Trophoblast cell (in vitro differentiated cells and primary cell): ENCODE data around the gene STX4.

Experiments used
- DNase-seq, 2 donors: peaks; one replicate each; pipeline ENCODE4 v3.0.0-alpha.2; 2016
- H2AFZ ChIP-seq: 2 replicates; pipeline ENCODE4 v1.6.1; 2013; ENCODE audit warnings: low read length, moderate library complexity, mild to moderate bottlenecking; ENCODE audit not compliant: insufficient read depth, poor library complexity
- H2AK5ac ChIP-seq: 2 replicates; pipeline ENCODE4 v1.6.1; 2013; ENCODE audit warnings: mild to moderate bottlenecking, low read length
- H2BK120ac ChIP-seq: 2 replicates; pipeline ENCODE4 v1.6.1; 2013; ENCODE audit warnings: low read length, mild to moderate bottlenecking, moderate library complexity; ENCODE audit not compliant: insufficient read depth, poor library complexity
- H2BK12ac ChIP-seq: 2 replicates; pipeline ENCODE4 v1.6.1; 2013; ENCODE audit warnings: mild to moderate bottlenecking, low read length, moderate library complexity
- H2BK5ac ChIP-seq: 2 replicates; pipeline ENCODE4 v1.6.1; 2013; ENCODE audit warnings: low read length, low read depth, moderate library complexity, mild to moderate bottlenecking; ENCODE audit not compliant: poor library complexity
- H3K14ac ChIP-seq: 2 replicates; pipeline ENCODE4 v1.6.1; 2013; ENCODE audit warnings: mild to moderate bottlenecking, low read length
- H3K18ac ChIP-seq: 2 replicates; pipeline ENCODE4 v1.6.1; 2013; ENCODE audit warnings: mild to moderate bottlenecking, low read length
- H3K23ac ChIP-seq: 2 replicates; pipeline ENCODE4 v1.6.1; 2013; ENCODE audit warnings: low read length
- H3K27ac ChIP-seq: 2 replicates; pipeline ENCODE4 v1.5.1; 2013; ENCODE audit warnings: low read depth, mild to moderate bottlenecking, inconsistent platforms, low read length, moderate library complexity
- H3K27me3 ChIP-seq: 2 replicates; pipeline ENCODE4 v1.6.1; 2013; ENCODE audit warnings: inconsistent platforms, mild to moderate bottlenecking, low read length, moderate library complexity; ENCODE audit not compliant: insufficient read depth
- H3K36me3 ChIP-seq, 2 experiments: 1 replicate in 1 of 2; 2 replicates in 1 of 2; pipeline ENCODE4 v1.6.1; 2013; ENCODE audit warnings: low read length in 2 of 2, mild to moderate bottlenecking in 2 of 2, moderate library complexity in 1 of 2; ENCODE audit not compliant: insufficient read depth in 2 of 2, control insufficient read depth in 1 of 2
- H3K4ac ChIP-seq: 2 replicates; pipeline ENCODE4 v1.6.1; 2013; ENCODE audit warnings: low read depth, mild to moderate bottlenecking, low read length, moderate library complexity
- H3K4me1 ChIP-seq, 2 experiments: 1 replicate in 1 of 2; 2 replicates in 1 of 2; pipeline ENCODE4 v1.6.1; 2013; ENCODE audit warnings: low read length in 2 of 2, mild to moderate bottlenecking in 2 of 2, moderate library complexity in 1 of 2; ENCODE audit not compliant: insufficient read depth in 2 of 2, control insufficient read depth in 1 of 2
- H3K4me2 ChIP-seq: 2 replicates; pipeline ENCODE4 v1.6.1; 2013; ENCODE audit warnings: inconsistent platforms, mild to moderate bottlenecking, low read length, moderate library complexity
- H3K4me3 ChIP-seq: 2 replicates; pipeline ENCODE4 v1.5.1; 2013; ENCODE audit warnings: mild to moderate bottlenecking, low read depth, low read length, inconsistent platforms
- H3K79me1 ChIP-seq: one replicate; pipeline ENCODE4 v1.6.1; 2013; ENCODE audit warnings: low read length
- H3K79me2 ChIP-seq: 2 replicates; pipeline ENCODE4 v1.6.1; 2013; ENCODE audit warnings: low read length, mild to moderate bottlenecking; ENCODE audit not compliant: control insufficient read depth, insufficient read depth, poor library complexity
- H3K9ac ChIP-seq: 2 replicates; pipeline ENCODE4 v1.6.1; 2013; ENCODE audit warnings: mild to moderate bottlenecking, low read length
- H3K9me3 ChIP-seq: 2 replicates; pipeline ENCODE4 v1.6.1; 2013; ENCODE audit warnings: low read depth, mild to moderate bottlenecking, control low read depth, inconsistent platforms, low read length; ENCODE audit not compliant: insufficient read depth
- H4K12ac ChIP-seq: 2 replicates; pipeline ENCODE4 v1.6.1; 2013; ENCODE audit warnings: low read depth, mild to moderate bottlenecking, low read length, moderate library complexity
- H4K8ac ChIP-seq: 2 replicates; pipeline ENCODE4 v1.6.1; 2013; ENCODE audit warnings: low read depth, mild to moderate bottlenecking, low read length, moderate library complexity
- H4K91ac ChIP-seq: one replicate; pipeline ENCODE4 v1.6.1; 2013; ENCODE audit warnings: low read depth, mild to moderate bottlenecking, low read length, moderate library complexity
- WGBS: extraction: QIAGEN DNeasy Blood & Tissue Kit; methylation state at CpG from one replicate; pipeline ENCODE4 v1.1.7; 2013; ENCODE audit warnings: missing lambda C conversion rate; ENCODE audit not compliant: insufficient read length, insufficient coverage; ENCODE audit errors: extremely low coverage; 5-methylcytosine and 5-hydroxymethylcytosine counted together

The STX4 gene

GRCh38 chr16:31008551-31008950 is 24.8 kb upstream of the STX4 start:
- H3K23ac ChIP-seq = no peak overlapping the region
- no peaks in the 10 kb centered on the region for H3K36me3 ChIP-seq
- no CpG with 5 or more reads among the region's 5 CpGs for WGBS
- no peak overlapping the region for H3K4me2 ChIP-seq
- H2BK120ac ChIP-seq = no peak overlapping the region
- no peak overlapping the region for H4K8ac ChIP-seq
- no peak for DNase-seq
- no peak overlapping the region for H2AFZ ChIP-seq
- H3K9me3 ChIP-seq = peaks cover 6% of the 10 kb centered on the region
- H2BK5ac ChIP-seq = no peak overlapping the region
- H3K18ac ChIP-seq = no peak overlapping the region
- peaks cover 14% of the 10 kb centered on the region for H3K27me3 ChIP-seq
- H2AK5ac ChIP-seq = no peak overlapping the region
- H3K4me3 ChIP-seq = no peak overlapping the region
- H3K4me1 ChIP-seq = no peaks in the 10 kb centered on the region
- no peak overlapping the region for H2BK12ac ChIP-seq
- H3K27ac ChIP-seq = no peak overlapping the region
- no peaks in the 10 kb centered on the region for H3K79me2 ChIP-seq
- no peak overlapping the region for H4K91ac ChIP-seq
- H3K14ac ChIP-seq = no peak overlapping the region
- H3K4ac ChIP-seq = no peak overlapping the region
- H3K9ac ChIP-seq = no peak overlapping the region
- H4K12ac ChIP-seq = no peak overlapping the region
- no peaks in the 10 kb centered on the region for H3K79me1 ChIP-seq

- Histone ChIP-seq H4K12ac (no peak overlapping the region), H2AFZ (no peak overlapping the region), H3K79me2 (no peaks in the 10 kb centered on the region), H4K8ac (no peak overlapping the region), H3K27me3 (peaks cover 14% of the 10 kb centered on the region), H3K9ac (no peak overlapping the region), H3K14ac (no peak overlapping the region), H3K23ac (no peak overlapping the region), H4K91ac (no peak overlapping the region), H3K4ac (no peak overlapping the region), H3K4me2 (no peak overlapping the region), H3K79me1 (no peaks in the 10 kb centered on the region), H3K4me1 (no peaks in the 10 kb centered on the region), H3K18ac (no peak overlapping the region), H2BK120ac (no peak overlapping the region), H3K27ac (no peak overlapping the region), H3K9me3 (peaks cover 6% of the 10 kb centered on the region), H2BK12ac (no peak overlapping the region), H2AK5ac (no peak overlapping the region), H3K36me3 (no peaks in the 10 kb centered on the region), H3K4me3 (no peak overlapping the region), H2BK5ac (no peak overlapping the region)
- no CpG with 5 or more reads among the region's 7 CpGs for WGBS
- DNase-seq = no peak
These were observed 24.2 kb upstream of the STX4 start for GRCh38 chr16:31009120-31009519.

DNA sequence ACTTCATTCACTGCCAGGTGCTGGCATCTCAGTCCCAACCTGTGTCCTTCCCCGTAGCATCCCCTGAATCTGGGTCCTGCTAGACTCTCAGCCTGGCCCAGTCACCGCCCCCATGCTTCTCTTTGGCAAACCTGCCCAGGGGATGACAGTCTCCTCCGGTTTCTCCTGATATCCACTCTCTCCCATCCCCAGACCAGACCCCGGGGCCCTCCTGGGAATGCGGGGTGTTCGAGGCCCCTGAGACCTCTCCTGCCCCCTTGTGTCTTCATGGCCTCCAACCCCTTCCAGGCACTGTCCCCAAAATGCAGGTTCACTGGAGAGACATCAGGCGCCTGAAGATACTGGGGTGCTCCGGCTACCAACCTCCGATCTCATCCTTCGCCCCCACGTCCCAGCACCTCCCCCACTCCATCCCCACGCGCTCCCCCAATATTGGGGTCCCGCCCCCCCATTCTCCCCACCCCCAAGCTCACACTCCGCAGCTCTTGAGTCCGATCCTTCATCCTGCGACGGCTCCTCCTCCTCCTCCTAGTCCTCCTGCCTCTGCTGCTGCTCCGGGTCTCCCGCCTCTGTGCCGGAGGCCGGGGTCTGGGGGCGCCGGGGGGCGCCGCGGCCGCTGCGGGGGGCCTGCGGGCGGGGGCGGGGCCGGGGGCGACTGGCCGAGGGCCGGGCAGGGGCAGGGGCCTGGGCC is 23.3 kb upstream of the STX4 start:
- H3K36me3 ChIP-seq = no peaks in the 10 kb centered on the region
- no peak overlapping the region for H3K23ac ChIP-seq
- no peak overlapping the region for H2BK12ac ChIP-seq
- H3K27ac ChIP-seq = no peak overlapping the region
- no peak overlapping the region for H2AK5ac ChIP-seq
- H3K79me2 ChIP-seq = no peaks in the 10 kb centered on the region
- H3K4me1 ChIP-seq = no peaks in the 10 kb centered on the region
- H3K4me2 ChIP-seq = no peak overlapping the region
- no peak overlapping the region for H4K91ac ChIP-seq
- no peak overlapping the region for H3K4me3 ChIP-seq
- no peak overlapping the region for H2BK5ac ChIP-seq
- no peak overlapping the region for H4K12ac ChIP-seq
- H3K14ac ChIP-seq = no peak overlapping the region
- no peak for DNase-seq
- H3K9ac ChIP-seq = no peak overlapping the region
- peaks cover 4% of the 10 kb centered on the region for H3K9me3 ChIP-seq
- no peak overlapping the region for H3K4ac ChIP-seq
- no CpG with 5 or more reads among the region's 36 CpGs for WGBS
- no peaks in the 10 kb centered on the region for H3K79me1 ChIP-seq
- H2BK120ac ChIP-seq = no peak overlapping the region
- no peak overlapping the region for H2AFZ ChIP-seq
- no peak overlapping the region for H3K18ac ChIP-seq
- H3K27me3 ChIP-seq = peaks cover 14% of the 10 kb centered on the region
- H4K8ac ChIP-seq = no peak overlapping the region

- no peaks in the 10 kb centered on the region for H3K4me1 ChIP-seq
- no peak within 1 kb of the TSS for H4K8ac ChIP-seq
- no peak within 1 kb of the TSS for H2AFZ ChIP-seq
- no peak within 1 kb of the TSS for H3K23ac ChIP-seq
- peaks cover 4% of the 10 kb centered on the region for H3K9me3 ChIP-seq
- no peak within 1 kb of the TSS for H3K9ac ChIP-seq
- no peak within 1 kb of the TSS for H4K91ac ChIP-seq
- DNase-seq = no peak
- no peak within 1 kb of the TSS for H3K14ac ChIP-seq
- H3K4me3 ChIP-seq = no peak within 1 kb of the TSS
- no peak within 1 kb of the TSS for H3K27ac ChIP-seq
- no peak within 1 kb of the TSS for H2BK120ac ChIP-seq
- no peak within 1 kb of the TSS for H2BK12ac ChIP-seq
- no peak within 1 kb of the TSS for H3K4ac ChIP-seq
- peaks cover 14% of the 10 kb centered on the region for H3K27me3 ChIP-seq
- H2AK5ac ChIP-seq = no peak within 1 kb of the TSS
- H3K4me2 ChIP-seq = no peak within 1 kb of the TSS
- no CpG with 5 or more reads among the region's 45 CpGs for WGBS
- no peaks in the 10 kb centered on the region for H3K36me3 ChIP-seq
- no peaks in the 10 kb centered on the region for H3K79me2 ChIP-seq
- H4K12ac ChIP-seq = no peak within 1 kb of the TSS
- no peak within 1 kb of the TSS for H2BK5ac ChIP-seq
- no peak within 1 kb of the TSS for H3K18ac ChIP-seq
- H3K79me1 ChIP-seq = no peaks in the 10 kb centered on the region
These were observed 22.6 kb upstream of the STX4 start, which contains the start of gene STX1B for GRCh38 chr16:31010585-31011325. Gene STX1B, minus strand, starts transcription at chr16:31010638. Its CDS starts 242 bp downstream, at chr16:31010396.
